ENCODE measurements around the gene GNAO1. TPM values are rescaled to one million over a fixed set of nuclear protein-coding genes. Genes with fewer than 3 reads are reported as not detected.

GNAO1 gene
- total and polyA plus RNA-seq, 2 of the 13 experiments (the other 11 are each of a cell fraction or from before 2014, with no cell fraction given), result not detected

GRCh38 chr16:56332464-56333079 is 141.3 kb downstream of the GNAO1 start (continued):
- TF ChIP-seq ZNF883 (CRISPR knock-in tag; IDR thresholded peaks at IDR 0.05; ENCODE audit: not compliant biosample characterization) (no peak), ZNF83 (CRISPR knock-in tag; IDR thresholded peaks at IDR 0.05; ENCODE audit: borderline replicate concordance) (no peak), XBP1 (CRISPR knock-in tag; IDR thresholded peaks at IDR 0.05) (no peak), MIER3 (CRISPR knock-in tag; IDR thresholded peaks at IDR 0.05; ENCODE audit: borderline replicate concordance) (peak; percentile 46; the same call in 1 of the 2 replicates), ZBTB4 (CRISPR knock-in tag; IDR thresholded peaks at IDR 0.05; ENCODE audit: borderline replicate concordance) (no peak), ZNF768 (CRISPR knock-in tag; IDR thresholded peaks at IDR 0.05) (peak; percentile 57; the same call in 1 of the 2 replicates), NFYB (CRISPR knock-in tag; IDR thresholded peaks at IDR 0.05) (no peak), TRAFD1 (CRISPR knock-in tag; IDR thresholded peaks at IDR 0.05; ENCODE audit: borderline replicate concordance) (no peak), ZNF282 (IDR thresholded peaks at IDR 0.05; ENCODE audit: partially characterized antibody) (no peak), ZNF891 (CRISPR knock-in tag; IDR thresholded peaks at IDR 0.05) (peak; percentile 54; the same call in 1 of the 2 replicates), ZNF687 (CRISPR knock-in tag; IDR thresholded peaks at IDR 0.05) (peak; percentile 68), ZNF761 (CRISPR knock-in tag; conservative IDR thresholded peaks at IDR 0.05) (no peak), ZNF33A (CRISPR knock-in tag; IDR thresholded peaks at IDR 0.05; ENCODE audit: borderline replicate concordance) (no peak), JUN (CRISPR knock-in tag; IDR thresholded peaks at IDR 0.05) (no peak), ZNF792 (CRISPR knock-in tag; IDR thresholded peaks at IDR 0.05) (no peak), IKZF5 (CRISPR knock-in tag; IDR thresholded peaks at IDR 0.05) (peak; percentile 30; the same call in 1 of the 2 replicates), ZNF713 (CRISPR knock-in tag; IDR thresholded peaks at IDR 0.05) (peak; percentile 76; the same call in 1 of the 2 replicates), ZNF317 (CRISPR knock-in tag; IDR thresholded peaks at IDR 0.05) (no peak)

All from HepG2 (cell line).